Chondrocyte (in vitro differentiated cells): Measurements from ENCODE around the gene CHRM3. TPM values are rescaled to one million over a fixed set of nuclear protein-coding genes. Genes with fewer than 3 reads are reported as not detected.

Source experiments
- DNase-seq: peaks from one replicate; pipeline ENCODE4 v3.0.0; 2021; ENCODE audit warnings: mixed read lengths, low spot score
- H3K27ac Mint-ChIP-seq: one replicate; pipeline ENCODE4 v1.8.0; 2021; ENCODE audit warnings: mild to moderate bottlenecking, moderate library complexity, mixed read lengths; ENCODE audit not compliant: unreplicated experiment
- H3K27me3 Mint-ChIP-seq: 2 replicates; pipeline ENCODE4 v1.8.0; 2021; ENCODE audit warnings: low read depth, mixed read lengths
- H3K36me3 Mint-ChIP-seq: 2 replicates; pipeline ENCODE4 v1.8.0; 2021; ENCODE audit warnings: low read depth, mixed read lengths
- H3K4me1 Mint-ChIP-seq: 2 replicates; pipeline ENCODE4 v1.8.0; 2021; ENCODE audit warnings: low read depth, mild to moderate bottlenecking, mixed read lengths
- H3K4me3 Mint-ChIP-seq: one replicate; pipeline ENCODE4 v1.8.0; 2021; ENCODE audit warnings: mild to moderate bottlenecking, moderate library complexity, mixed read lengths; ENCODE audit not compliant: unreplicated experiment
- H3K9me3 Mint-ChIP-seq: 2 replicates; pipeline ENCODE4 v1.8.0; 2021; ENCODE audit warnings: low read depth, mixed read lengths
- CTCF ChIP-seq: fragments of 200-600 bp; sonication (generic); IDR thresholded peaks from 2 replicates; pipeline ENCODE4 v1.5.0; 2021; ENCODE audit warnings: antibody characterized with exemption, mild to moderate bottlenecking, moderate library complexity
- total RNA-seq: library from RNA; stranded (reverse); gene quantifications from 3 replicates; pipeline ENCODE4 v1.2.1, GENCODE V29; 2021

CHRM3 gene
- total RNA-seq, 1 donor from 2014 or later: 0.05 TPM

- H3K9me3 Mint-ChIP-seq: peaks cover 4% of the 10 kb centered on the region
- no peaks in the 10 kb centered on the region for H3K27me3 Mint-ChIP-seq
- TF ChIP-seq CTCF: no peak
- no peak overlapping the region for H3K4me3 Mint-ChIP-seq
- peaks cover 40% of the 10 kb centered on the region for H3K4me1 Mint-ChIP-seq
- no peak overlapping the region for H3K27ac Mint-ChIP-seq
- DNase-seq: no peak
- H3K36me3 Mint-ChIP-seq: no peaks in the 10 kb centered on the region
Observed at GRCh38 chr1:239429163-239429562, 42.8 kb downstream of the CHRM3 start.

GRCh38 chr1:239432255-239432654 is 45.9 kb downstream of the CHRM3 start:
- Mint-ChIP-seq H3K9me3 (peaks cover 4% of the 10 kb centered on the region), H3K4me1 (peaks cover 33% of the 10 kb centered on the region), H3K4me3 (no peak overlapping the region), H3K36me3 (no peaks in the 10 kb centered on the region), H3K27me3 (no peaks in the 10 kb centered on the region), H3K27ac (no peak overlapping the region)
- no peak for DNase-seq
- TF ChIP-seq CTCF: no peak

- Mint-ChIP-seq H3K9me3 (peaks cover 2% of the 10 kb centered on the region), H3K27ac (no peak overlapping the region), H3K36me3 (no peaks in the 10 kb centered on the region), H3K4me1 (peaks cover 15% of the 10 kb centered on the region), H3K27me3 (peaks cover 4% of the 10 kb centered on the region), H3K4me3 (no peak overlapping the region)
- no peak for DNase-seq
- no peak for TF ChIP-seq CTCF
Observed at GRCh38 chr1:239434181-239434580, 47.8 kb downstream of the CHRM3 start.
